Esophagus mucosa (tissue), 1 donor: Measurements from ENCODE around the gene MMP24. TPM values are rescaled to one million over a fixed set of nuclear protein-coding genes. Genes with fewer than 3 reads are reported as not detected.

ENCODE experiments used
- ATAC-seq: fragments of 200-7000 bp; cut with Tn5 transposase; one replicate; pipeline ENCODE4 v1.9.1; 2020
- total RNA-seq: library from RNA; stranded (reverse); gene quantifications from one replicate; pipeline ENCODE4 v1.2.4, GENCODE V29; 2023
- donor health status: DM: yes; HTN: yes; CAD: no.

Gene MMP24
- total RNA-seq, 1 donor from 2014 or later = 0.08 TPM

GRCh38 chr20:35280523-35280922 lies 54.0 kb downstream of the MMP24 start:
- no peak for ATAC-seq

GRCh38 chr20:35281506-35282101 lies 55.1 kb downstream of the MMP24 start:
- ATAC-seq = no peak

GRCh38 chr20:35283441-35284266 lies 57.2 kb downstream of the MMP24 start:
- peak; percentile 58 for ATAC-seq

- ATAC-seq = peak; percentile 67
Observed at GRCh38 chr20:35284267-35284991, 57.9 kb downstream of the MMP24 start, which contains the start of gene EIF6. EIF6 (minus strand) TSS chr20:35284772; CDS start chr20:35284487, 285 bp downstream.

- no peak for ATAC-seq
Observed at GRCh38 chr20:35284992-35285805, 58.7 kb downstream of the MMP24 start.

- peak; percentile 24 for ATAC-seq
Observed at GRCh38 chr20:35285806-35286076, 59.3 kb downstream of the MMP24 start.

- ATAC-seq = no peak
Observed at GRCh38 chr20:35286077-35286898, 59.8 kb downstream of the MMP24 start.

GRCh38 chr20:35286899-35287508 lies 60.5 kb downstream of the MMP24 start:
- no peak for ATAC-seq

- no peak for ATAC-seq
Observed at GRCh38 chr20:35287509-35288324, 61.2 kb downstream of the MMP24 start.

GRCh38 chr20:35288325-35289060 lies 62.0 kb downstream of the MMP24 start:
- ATAC-seq = no peak

GRCh38 chr20:35290186-35290886 lies 63.8 kb downstream of the MMP24 start:
- no peak for ATAC-seq

- no peak for ATAC-seq
Observed at GRCh38 chr20:35290887-35291417, 64.5 kb downstream of the MMP24 start.

GRCh38 chr20:35291654-35292503 lies 65.4 kb downstream of the MMP24 start, which contains the start of gene FAM83C:
FAM83C (minus strand) TSS chr20:35292425; CDS start chr20:35292304, 121 bp downstream.
- ATAC-seq = peak; percentile 87

- ATAC-seq = no peak
Observed at GRCh38 chr20:35292504-35293285, 66.2 kb downstream of the MMP24 start.

- no peak for ATAC-seq
Observed at GRCh38 chr20:35293303-35294292, 67.1 kb downstream of the MMP24 start.
